Hepatocyte (in vitro differentiated cells): ENCODE measurements around the gene POLA2. TPM values are rescaled to one million over a fixed set of nuclear protein-coding genes. Genes with fewer than 3 reads are reported as not detected.
A peak's percentile ranks its signal among the peaks of the same experiment; 100 is the strongest.

ENCODE experiments used
- DNase-seq: peaks from one replicate; pipeline ENCODE4 v3.0.0-alpha.2; 2016; ENCODE audit warnings: low spot score
- H2AFZ ChIP-seq: fragments of 200-600 bp; sonication (generic); 2 replicates; pipeline ENCODE4 v1.6.0; 2016; ENCODE audit warnings: antibody characterized with exemption, mild to moderate bottlenecking
- H3K27ac ChIP-seq: fragments of 200-600 bp; sonication (generic); 2 replicates; pipeline ENCODE4 v1.5.1; 2016; ENCODE audit warnings: mild to moderate bottlenecking
- H3K27me3 ChIP-seq: fragments of 200-600 bp; sonication (generic); 2 replicates; pipeline ENCODE4 v1.6.1; 2016
- H3K36me3 ChIP-seq: fragments of 200-600 bp; sonication (generic); replicated peaks from 2 replicates; pipeline ENCODE4 v1.5.1; 2016; ENCODE audit warnings: low read depth; ENCODE audit not compliant: insufficient read depth
- H3K4me1 ChIP-seq: fragments of 200-600 bp; sonication (generic); 2 replicates; pipeline ENCODE4 v1.5.1; 2016; ENCODE audit warnings: mild to moderate bottlenecking, moderate library complexity; ENCODE audit not compliant: insufficient read depth
- H3K4me2 ChIP-seq: fragments of 200-600 bp; sonication (generic); 2 replicates; pipeline ENCODE4 v1.6.0; 2016
- H3K4me3 ChIP-seq: fragments of 200-600 bp; sonication (generic); 2 replicates; pipeline ENCODE4 v1.5.1; 2016; ENCODE audit warnings: mild to moderate bottlenecking
- H3K79me2 ChIP-seq: fragments of 200-600 bp; sonication (generic); 2 replicates; pipeline ENCODE4 v1.6.0; 2017; ENCODE audit warnings: mild to moderate bottlenecking
- H3K9me2 ChIP-seq: fragments of 200-600 bp; sonication (generic); replicated peaks from 2 replicates; pipeline ENCODE4 v1.6.0; 2017; ENCODE audit warnings: mild to moderate bottlenecking; ENCODE audit not compliant: insufficient read depth
- H3K9me3 ChIP-seq: fragments of 200-600 bp; sonication (generic); 2 replicates; pipeline ENCODE4 v1.5.1; 2016; ENCODE audit warnings: low read depth, mild to moderate bottlenecking
- H4K20me1 ChIP-seq: fragments of 200-600 bp; sonication (generic); 2 replicates; pipeline ENCODE4 v1.6.0; 2016; ENCODE audit warnings: mild to moderate bottlenecking; ENCODE audit not compliant: insufficient read depth, poor library complexity, severe bottlenecking
- EZH2 ChIP-seq: fragments of 200-600 bp; sonication (generic); IDR thresholded peaks from 2 replicates; pipeline ENCODE4 v1.6.1; 2016; ENCODE audit warnings: antibody characterized with exemption, mild to moderate bottlenecking, borderline replicate concordance
- EZH2phosphoT487 ChIP-seq: fragments of 200-600 bp; sonication (generic); IDR thresholded peaks from one replicate; pipeline ENCODE4 v1.6.1; 2018; ENCODE audit warnings: antibody characterized with exemption, mild to moderate bottlenecking, low read depth, moderate library complexity; ENCODE audit not compliant: unreplicated experiment, severe bottlenecking
- WGBS: methylation state at CpG from one replicate; pipeline ENCODE4 v1.1.6; 2016; ENCODE audit warnings: low lambda C conversion rate; ENCODE audit errors: missing lambda C conversion rate; 5-methylcytosine and 5-hydroxymethylcytosine counted together
- polyA plus RNA-seq: library from polyadenylated mRNA; unstranded; fragments of >200 nt; fragmentation: Nextera tagmentation; extraction: Ambion mirVana; gene quantifications from 2 replicates; pipeline ENCODE4 v1.2.1, GENCODE V29; 2016
- total RNA-seq: library from RNA; depleted of rRNA; stranded (reverse); fragments of >200 nt; gene quantifications from 2 replicates; pipeline ENCODE4 v1.2.3, GENCODE V29; 2014
- TF ChIP-seq, protein P1 (sequence below): fragments of 200-600 bp; sonication (generic); IDR thresholded peaks from 2 replicates; pipeline ENCODE4 v1.5.1; 2016; ENCODE audit warnings: antibody characterized with exemption, mild to moderate bottlenecking; ENCODE audit not compliant: poor library complexity

Gene POLA2
- total and polyA plus RNA-seq, 2 experiments from 2014 or later = 2.5 to 8.0 TPM

DNA sequence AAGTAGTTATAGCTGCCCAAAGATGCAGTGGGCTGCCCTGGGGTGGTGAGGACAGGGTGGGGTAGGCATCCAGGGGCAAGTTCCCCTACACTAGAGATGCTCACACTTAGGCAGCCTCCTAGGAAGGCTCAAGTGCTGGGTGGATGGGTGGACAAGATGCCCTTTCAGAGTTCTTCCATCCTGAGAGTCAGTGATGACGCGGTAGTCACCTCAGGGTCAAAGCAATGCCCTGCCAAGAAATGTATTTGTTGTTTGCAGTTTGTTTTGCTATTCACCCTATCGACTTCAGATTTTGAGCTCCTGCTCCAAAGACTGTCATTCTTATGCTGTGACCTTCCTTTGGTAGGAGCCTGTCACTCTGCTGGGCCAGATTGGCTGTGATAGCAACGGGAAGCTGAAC, 18.9 kb downstream of the POLA2 start:
- Histone ChIP-seq H3K4me2 (no peak overlapping the region), H3K36me3 (no peaks in the 10 kb centered on the region), H3K79me2 (peaks cover 3% of the 10 kb centered on the region), H3K27ac (peak overlapping the region; percentile 88), H3K27me3 (no peaks in the 10 kb centered on the region), H3K4me1 (peaks cover 42% of the 10 kb centered on the region), H4K20me1 (no peaks in the 10 kb centered on the region), H3K9me2 (no peaks in the 10 kb centered on the region), H2AFZ (no peak overlapping the region), H3K4me3 (no peak overlapping the region), H3K9me3 (no peaks in the 10 kb centered on the region)
- DNase-seq = no peak
- 92% methylated on average over 4 of the region's 4 CpGs for WGBS
- TF ChIP-seq EZH2 (no peak), EZH2phosphoT487 (no peak)
- TF ChIP-seq, protein P1, sequence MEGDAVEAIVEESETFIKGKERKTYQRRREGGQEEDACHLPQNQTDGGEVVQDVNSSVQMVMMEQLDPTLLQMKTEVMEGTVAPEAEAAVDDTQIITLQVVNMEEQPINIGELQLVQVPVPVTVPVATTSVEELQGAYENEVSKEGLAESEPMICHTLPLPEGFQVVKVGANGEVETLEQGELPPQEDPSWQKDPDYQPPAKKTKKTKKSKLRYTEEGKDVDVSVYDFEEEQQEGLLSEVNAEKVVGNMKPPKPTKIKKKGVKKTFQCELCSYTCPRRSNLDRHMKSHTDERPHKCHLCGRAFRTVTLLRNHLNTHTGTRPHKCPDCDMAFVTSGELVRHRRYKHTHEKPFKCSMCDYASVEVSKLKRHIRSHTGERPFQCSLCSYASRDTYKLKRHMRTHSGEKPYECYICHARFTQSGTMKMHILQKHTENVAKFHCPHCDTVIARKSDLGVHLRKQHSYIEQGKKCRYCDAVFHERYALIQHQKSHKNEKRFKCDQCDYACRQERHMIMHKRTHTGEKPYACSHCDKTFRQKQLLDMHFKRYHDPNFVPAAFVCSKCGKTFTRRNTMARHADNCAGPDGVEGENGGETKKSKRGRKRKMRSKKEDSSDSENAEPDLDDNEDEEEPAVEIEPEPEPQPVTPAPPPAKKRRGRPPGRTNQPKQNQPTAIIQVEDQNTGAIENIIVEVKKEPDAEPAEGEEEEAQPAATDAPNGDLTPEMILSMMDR = no peak

DNA sequence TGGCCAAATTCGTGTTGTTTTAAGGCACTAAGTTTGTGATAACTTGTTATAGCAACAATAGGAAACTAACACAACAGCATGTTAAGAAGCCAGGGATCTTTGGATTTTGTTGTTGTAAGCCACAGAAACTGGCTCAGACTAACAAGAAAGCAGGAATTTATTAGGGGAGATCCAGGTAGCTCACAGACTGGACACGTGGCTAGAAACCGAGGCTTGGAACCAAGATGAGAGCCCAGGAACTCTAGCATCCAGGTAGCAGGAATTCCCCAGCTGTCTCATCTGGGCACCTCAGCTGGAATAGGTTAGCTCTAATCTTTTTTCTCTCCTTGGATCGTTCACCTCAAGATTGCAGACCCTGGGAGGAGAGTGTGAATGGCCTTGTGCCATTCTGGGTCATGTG, 24.9 kb downstream of the POLA2 start:
- WGBS = 84% methylated on average over 4 of the region's 4 CpGs
- Histone ChIP-seq H3K4me2 (no peak overlapping the region), H2AFZ (no peak overlapping the region), H3K79me2 (no peaks in the 10 kb centered on the region), H3K4me1 (peaks cover 8% of the 10 kb centered on the region), H3K36me3 (no peaks in the 10 kb centered on the region), H3K27ac (no peak overlapping the region), H3K9me2 (no peaks in the 10 kb centered on the region), H3K27me3 (no peaks in the 10 kb centered on the region), H4K20me1 (no peaks in the 10 kb centered on the region), H3K4me3 (no peak overlapping the region), H3K9me3 (no peaks in the 10 kb centered on the region)
- DNase-seq = no peak
- no peak for TF ChIP-seq EZH2phosphoT487
- TF ChIP-seq EZH2 = no peak
- TF ChIP-seq, protein P1 = no peak

DNA sequence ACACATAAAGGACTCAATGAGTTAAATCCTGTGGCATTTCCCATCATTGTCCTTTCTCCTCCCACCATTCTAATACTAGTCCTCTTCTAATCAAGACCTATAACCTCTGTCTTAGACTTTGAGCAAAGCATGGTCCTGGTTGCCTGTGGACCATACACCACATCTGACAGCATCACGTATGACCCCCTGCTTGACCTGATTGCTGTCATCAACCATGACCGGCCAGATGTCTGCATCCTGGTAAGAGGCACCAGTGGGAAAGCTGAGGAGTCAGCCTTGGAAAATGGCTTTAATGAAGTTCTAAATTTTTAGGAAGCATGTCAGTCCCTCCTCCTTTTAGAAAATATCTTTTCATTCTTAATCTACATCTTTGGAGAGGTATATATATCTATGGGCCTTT, 25.8 kb downstream of the POLA2 start:
- TF ChIP-seq EZH2phosphoT487 (no peak), EZH2 (no peak)
- TF ChIP-seq, protein P1 = no peak
- no peak overlapping the region for H3K4me3 ChIP-seq
- H3K4me1 ChIP-seq = peaks cover 15% of the 10 kb centered on the region
- no peak overlapping the region for H3K4me2 ChIP-seq
- no peaks in the 10 kb centered on the region for H3K27me3 ChIP-seq
- H3K27ac ChIP-seq = no peak overlapping the region
- no peak for DNase-seq
- WGBS = 95% methylated on average over 2 of the region's 2 CpGs
- no peaks in the 10 kb centered on the region for H3K9me2 ChIP-seq
- no peaks in the 10 kb centered on the region for H4K20me1 ChIP-seq
- no peaks in the 10 kb centered on the region for H3K79me2 ChIP-seq
- no peak overlapping the region for H2AFZ ChIP-seq
- H3K9me3 ChIP-seq = no peaks in the 10 kb centered on the region
- H3K36me3 ChIP-seq = no peaks in the 10 kb centered on the region
